Activated T-cell treated with anti-CD3 and anti-CD28 coated beads, Interleukin-2, amount 50 U/mL, for 24 hours (primary cell): ENCODE results near the gene KIF22.
A peak's percentile ranks its signal among the peaks of the same experiment; 100 is the strongest.
"Not testable (repeated sequence)": the region's sequence is repeated elsewhere in the genome, so short reads cannot be mapped to it uniquely, and the experiment has no call there.

Source experiments
- DNase-seq: peaks from one replicate; pipeline ENCODE4 v3.0.0-alpha.2; 2020
- H3K27ac Mint-ChIP-seq: 2 replicates; pipeline ENCODE4 v1.8.0; 2020; ENCODE audit warnings: mild to moderate bottlenecking, mixed read lengths
- H3K27me3 Mint-ChIP-seq: 2 replicates; pipeline ENCODE4 v1.8.0; 2020; ENCODE audit warnings: mixed read lengths
- H3K36me3 Mint-ChIP-seq: 2 replicates; pipeline ENCODE4 v1.8.0; 2020; ENCODE audit warnings: low read depth, mixed read lengths
- H3K4me1 Mint-ChIP-seq: 2 replicates; pipeline ENCODE4 v1.8.0; 2020; ENCODE audit warnings: low read depth, mixed read lengths
- H3K4me3 Mint-ChIP-seq: 2 replicates; pipeline ENCODE4 v1.8.0; 2020; ENCODE audit warnings: mild to moderate bottlenecking, moderate library complexity, mixed read lengths
- H3K9me3 Mint-ChIP-seq: 2 replicates; pipeline ENCODE4 v1.8.0; 2020; ENCODE audit warnings: mixed read lengths

Gene KIF22

GRCh38 chr16:29757950-29758466 is 32.5 kb upstream of the KIF22 start:
- no peak for DNase-seq
- H3K27ac Mint-ChIP-seq: no peak overlapping the region
- H3K36me3 Mint-ChIP-seq: no peaks in the 10 kb centered on the region
- H3K27me3 Mint-ChIP-seq: no peaks in the 10 kb centered on the region
- no peaks in the 10 kb centered on the region for H3K9me3 Mint-ChIP-seq
- H3K4me1 Mint-ChIP-seq: peaks cover 27% of the 10 kb centered on the region
- H3K4me3 Mint-ChIP-seq: no peak overlapping the region

GRCh38 chr16:29760567-29761279 is 29.8 kb upstream of the KIF22 start:
- no peaks in the 10 kb centered on the region for H3K36me3 Mint-ChIP-seq
- H3K4me3 Mint-ChIP-seq: no peak overlapping the region
- H3K27me3 Mint-ChIP-seq: no peaks in the 10 kb centered on the region
- H3K27ac Mint-ChIP-seq: no peak overlapping the region
- DNase-seq: no peak
- H3K4me1 Mint-ChIP-seq: peaks cover 15% of the 10 kb centered on the region
- no peaks in the 10 kb centered on the region for H3K9me3 Mint-ChIP-seq

DNA sequence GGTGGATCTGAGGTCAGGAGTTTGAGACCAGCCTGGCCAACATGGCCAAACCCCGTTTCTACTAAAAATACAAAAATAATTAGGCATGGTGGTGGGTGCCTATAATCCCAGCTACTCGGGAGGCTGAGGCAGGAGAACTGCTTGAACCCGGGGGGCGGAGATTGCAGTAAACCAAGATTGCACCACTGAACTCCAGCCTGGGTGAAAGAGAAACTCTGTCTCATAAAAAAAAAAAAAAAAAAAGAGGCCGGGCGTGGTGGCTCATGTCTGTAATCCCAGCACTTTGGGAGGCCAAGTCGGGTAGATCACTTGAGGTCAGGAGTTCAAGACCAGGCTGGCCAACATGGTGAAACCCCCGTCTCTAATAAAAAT is 29.3 kb upstream of the KIF22 start:
- not testable (repeated sequence) for H3K4me3 Mint-ChIP-seq, H3K9me3 Mint-ChIP-seq, H3K36me3 Mint-ChIP-seq, H3K27ac Mint-ChIP-seq, DNase-seq, H3K27me3 Mint-ChIP-seq
- peaks cover 15% of the 10 kb centered on the region for H3K4me1 Mint-ChIP-seq

- H3K27ac Mint-ChIP-seq: no peak overlapping the region
- no peak overlapping the region for H3K4me3 Mint-ChIP-seq
- no peaks in the 10 kb centered on the region for H3K9me3 Mint-ChIP-seq
- no peak for DNase-seq
- H3K36me3 Mint-ChIP-seq: no peaks in the 10 kb centered on the region
- H3K27me3 Mint-ChIP-seq: no peaks in the 10 kb centered on the region
- H3K4me1 Mint-ChIP-seq: peaks cover 9% of the 10 kb centered on the region
Observed at GRCh38 chr16:29761882-29762281, 28.7 kb upstream of the KIF22 start.

DNA sequence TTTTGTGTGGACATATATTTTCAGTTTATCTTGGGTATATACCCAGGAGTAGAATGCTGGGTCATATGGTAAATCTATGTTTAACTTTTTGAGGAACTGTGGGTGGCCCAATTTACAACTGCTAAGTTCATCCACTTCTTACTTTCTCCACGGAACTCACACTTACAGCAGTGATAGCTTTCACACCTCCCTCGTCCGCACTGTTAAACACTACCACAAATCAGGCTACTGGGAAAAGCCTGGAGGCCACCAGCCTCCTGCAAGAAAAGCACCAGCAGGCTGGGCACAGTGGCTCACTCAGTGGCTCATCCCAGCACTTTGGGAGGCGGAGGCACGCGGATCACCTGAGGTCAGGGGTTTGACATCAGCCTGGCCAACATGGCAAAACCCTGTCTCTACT is 27.2 kb upstream of the KIF22 start:
- H3K36me3 Mint-ChIP-seq: no peaks in the 10 kb centered on the region
- H3K9me3 Mint-ChIP-seq: no peaks in the 10 kb centered on the region
- no peak for DNase-seq
- H3K27ac Mint-ChIP-seq: no peak overlapping the region
- H3K4me1 Mint-ChIP-seq: peaks cover 2% of the 10 kb centered on the region
- no peak overlapping the region for H3K4me3 Mint-ChIP-seq
- H3K27me3 Mint-ChIP-seq: no peaks in the 10 kb centered on the region

- H3K9me3 Mint-ChIP-seq: no peaks in the 10 kb centered on the region
- no peak overlapping the region for H3K4me3 Mint-ChIP-seq
- peaks cover 4% of the 10 kb centered on the region for H3K4me1 Mint-ChIP-seq
- no peak overlapping the region for H3K27ac Mint-ChIP-seq
- DNase-seq: no peak
- no peaks in the 10 kb centered on the region for H3K27me3 Mint-ChIP-seq
- no peaks in the 10 kb centered on the region for H3K36me3 Mint-ChIP-seq
Observed at GRCh38 chr16:29765167-29766032, 25.2 kb upstream of the KIF22 start.

GRCh38 chr16:29766571-29766970 is 24.0 kb upstream of the KIF22 start:
- Mint-ChIP-seq H3K4me1 (peaks cover 7% of the 10 kb centered on the region), H3K9me3 (no peaks in the 10 kb centered on the region), H3K36me3 (no peaks in the 10 kb centered on the region), H3K27ac (no peak overlapping the region), H3K27me3 (no peaks in the 10 kb centered on the region), H3K4me3 (no peak overlapping the region)
- no peak for DNase-seq

DNA sequence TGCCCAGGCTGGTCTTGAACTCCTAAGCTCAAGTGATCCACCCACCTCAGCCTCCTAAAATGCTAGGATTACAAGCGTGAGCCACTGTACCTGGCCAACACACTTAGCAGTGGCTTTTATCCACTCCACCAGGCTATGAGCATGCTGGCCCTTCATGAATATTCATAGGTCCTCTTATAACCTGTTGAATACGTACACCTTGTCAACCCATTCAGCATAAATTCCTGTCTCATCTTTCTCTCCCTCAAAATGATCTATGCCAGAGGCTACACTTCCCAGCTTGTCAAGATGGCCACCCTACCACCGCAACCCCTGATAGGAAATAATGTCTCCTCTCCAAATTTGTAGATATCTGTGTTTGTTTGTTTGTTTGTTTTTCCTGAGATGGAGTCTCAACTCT is 23.5 kb upstream of the KIF22 start:
- no peak for DNase-seq
- Mint-ChIP-seq H3K4me3 (no peak overlapping the region), H3K27ac (no peak overlapping the region), H3K27me3 (no peaks in the 10 kb centered on the region), H3K9me3 (no peaks in the 10 kb centered on the region), H3K36me3 (no peaks in the 10 kb centered on the region), H3K4me1 (peaks cover 7% of the 10 kb centered on the region)

DNA sequence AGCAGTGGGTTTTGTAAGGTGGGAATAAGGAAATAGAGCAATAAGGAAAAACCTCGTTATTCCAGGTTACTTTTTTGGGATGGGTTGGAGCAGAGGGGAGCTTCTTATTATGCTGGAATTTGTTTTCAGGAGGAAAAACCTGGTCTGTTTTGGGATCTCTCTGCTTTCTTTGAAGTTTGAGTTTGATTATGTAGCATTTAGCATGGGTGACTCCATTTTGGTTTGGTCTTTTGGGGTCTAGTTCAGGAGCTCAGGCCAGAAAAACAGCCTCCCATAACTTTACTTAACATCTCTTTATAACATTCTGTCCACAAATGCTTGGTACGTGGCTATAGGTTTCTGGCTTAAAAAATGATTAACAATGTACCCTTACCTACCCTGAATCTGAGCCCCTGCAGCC is 21.0 kb upstream of the KIF22 start:
- Mint-ChIP-seq H3K36me3 (no peaks in the 10 kb centered on the region), H3K4me3 (no peak overlapping the region), H3K9me3 (no peaks in the 10 kb centered on the region), H3K27me3 (no peaks in the 10 kb centered on the region), H3K4me1 (peaks cover 7% of the 10 kb centered on the region), H3K27ac (no peak overlapping the region)
- DNase-seq: no peak

DNA sequence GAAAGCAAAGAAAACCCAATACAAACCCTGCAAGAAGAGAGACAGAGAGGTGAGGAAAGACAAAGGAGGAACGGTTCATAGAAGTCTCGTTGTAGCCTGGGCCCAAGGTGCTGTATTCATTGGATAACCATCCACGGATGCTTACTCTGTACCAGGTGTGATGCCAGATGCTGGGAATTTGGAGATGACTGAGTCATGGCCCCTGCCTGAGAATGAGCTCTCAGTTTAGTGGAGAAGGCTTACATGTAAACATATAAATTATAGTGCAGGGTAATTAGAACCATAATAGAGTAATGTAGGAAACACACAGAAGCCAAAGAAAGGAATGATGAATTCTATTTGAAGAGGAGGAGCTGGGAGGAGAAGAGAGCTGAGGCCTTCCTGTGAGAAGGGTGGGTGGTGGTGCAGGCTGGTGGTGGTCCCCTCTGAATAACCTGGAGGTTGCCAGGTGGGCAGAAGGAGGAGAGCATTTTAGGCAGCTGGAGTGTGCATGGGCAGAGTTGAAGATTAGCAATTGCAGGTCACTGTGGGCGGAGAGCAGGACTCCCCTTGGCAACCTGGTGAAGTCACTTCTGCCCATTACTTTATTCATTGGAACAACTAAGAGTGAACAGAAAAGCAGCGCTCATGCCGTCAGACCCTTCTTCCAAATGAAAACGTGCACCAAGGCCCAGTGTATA is 20.2 kb upstream of the KIF22 start:
- no peak overlapping the region for H3K27ac Mint-ChIP-seq
- H3K4me3 Mint-ChIP-seq: no peak overlapping the region
- H3K27me3 Mint-ChIP-seq: no peaks in the 10 kb centered on the region
- no peak for DNase-seq
- H3K36me3 Mint-ChIP-seq: no peaks in the 10 kb centered on the region
- peaks cover 7% of the 10 kb centered on the region for H3K4me1 Mint-ChIP-seq
- no peaks in the 10 kb centered on the region for H3K9me3 Mint-ChIP-seq

- not testable (repeated sequence) for H3K27me3 Mint-ChIP-seq, DNase-seq, H3K36me3 Mint-ChIP-seq, H3K4me3 Mint-ChIP-seq, H3K9me3 Mint-ChIP-seq, H3K27ac Mint-ChIP-seq
- H3K4me1 Mint-ChIP-seq: peaks cover 10% of the 10 kb centered on the region
Observed at GRCh38 chr16:29772330-29772729, 18.2 kb upstream of the KIF22 start.

DNA sequence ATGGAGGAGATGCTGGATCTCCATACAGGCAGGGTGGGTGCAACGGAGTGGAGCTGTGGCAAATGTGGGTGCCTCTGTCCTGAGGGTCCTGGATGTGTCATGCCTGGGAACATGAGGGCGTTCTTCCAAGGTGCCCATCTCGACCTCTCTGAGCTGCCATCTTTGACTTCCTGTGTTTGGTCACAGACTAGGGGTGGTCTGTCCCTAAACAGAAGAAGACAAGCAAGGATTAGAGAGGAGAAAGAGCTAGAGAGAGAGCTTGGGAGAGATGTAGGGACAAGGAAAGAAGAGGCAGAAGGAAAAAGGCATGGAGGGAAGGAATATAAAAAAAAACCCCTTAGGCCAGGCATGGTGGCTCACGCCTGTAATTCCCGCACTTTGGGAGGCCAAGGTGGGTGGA is 15.8 kb upstream of the KIF22 start:
- H3K36me3 Mint-ChIP-seq: no peaks in the 10 kb centered on the region
- no peaks in the 10 kb centered on the region for H3K9me3 Mint-ChIP-seq
- no peak overlapping the region for H3K27ac Mint-ChIP-seq
- no peak overlapping the region for H3K4me3 Mint-ChIP-seq
- H3K27me3 Mint-ChIP-seq: no peaks in the 10 kb centered on the region
- peaks cover 10% of the 10 kb centered on the region for H3K4me1 Mint-ChIP-seq
- DNase-seq: no peak

- Mint-ChIP-seq H3K4me3 (no peak overlapping the region), H3K9me3 (no peaks in the 10 kb centered on the region), H3K36me3 (no peaks in the 10 kb centered on the region), H3K27ac (no peak overlapping the region), H3K27me3 (no peaks in the 10 kb centered on the region), H3K4me1 (peaks cover 6% of the 10 kb centered on the region)
- no peak for DNase-seq
Observed at GRCh38 chr16:29775742-29776408, 14.7 kb upstream of the KIF22 start.

- DNase-seq: no peak
- Mint-ChIP-seq H3K9me3 (no peaks in the 10 kb centered on the region), H3K36me3 (no peaks in the 10 kb centered on the region), H3K4me3 (no peak within 1 kb of the TSS), H3K4me1 (peaks cover 7% of the 10 kb centered on the region), H3K27me3 (no peaks in the 10 kb centered on the region), H3K27ac (peak within 1 kb of the TSS; percentile 48)
Observed at GRCh38 chr16:29777576-29778350, 12.8 kb upstream of the KIF22 start, which contains the start of gene ZG16. TSS of gene ZG16 (plus strand) at chr16:29778256. CDS start at chr16:29779267, 1,011 bp downstream.
